Body of pancreas (tissue), 4 donors: ENCODE measurements around the gene BACH2.

Experiments used
- POLR2A ChIP-seq, 3 donors: fragments of 450-650 bp; IDR thresholded peaks; one replicate each; pipeline ENCODE4 v1.6.1; 2016; ENCODE audit warnings: antibody characterized with exemption in 3 of 3, mild to moderate bottlenecking in 2 of 3
- TF ChIP-seq, protein P1 (sequence below), 7 experiments: fragments of 450-650 bp in 4 of 7; fragments of 200-600 bp in 3 of 7; sonication (generic) in 3 of 7; IDR thresholded peaks; one replicate each; pipeline ENCODE4 v1.5.1; 2016 to 2019; ENCODE audit warnings: antibody characterized with exemption in 7 of 7

DNA sequence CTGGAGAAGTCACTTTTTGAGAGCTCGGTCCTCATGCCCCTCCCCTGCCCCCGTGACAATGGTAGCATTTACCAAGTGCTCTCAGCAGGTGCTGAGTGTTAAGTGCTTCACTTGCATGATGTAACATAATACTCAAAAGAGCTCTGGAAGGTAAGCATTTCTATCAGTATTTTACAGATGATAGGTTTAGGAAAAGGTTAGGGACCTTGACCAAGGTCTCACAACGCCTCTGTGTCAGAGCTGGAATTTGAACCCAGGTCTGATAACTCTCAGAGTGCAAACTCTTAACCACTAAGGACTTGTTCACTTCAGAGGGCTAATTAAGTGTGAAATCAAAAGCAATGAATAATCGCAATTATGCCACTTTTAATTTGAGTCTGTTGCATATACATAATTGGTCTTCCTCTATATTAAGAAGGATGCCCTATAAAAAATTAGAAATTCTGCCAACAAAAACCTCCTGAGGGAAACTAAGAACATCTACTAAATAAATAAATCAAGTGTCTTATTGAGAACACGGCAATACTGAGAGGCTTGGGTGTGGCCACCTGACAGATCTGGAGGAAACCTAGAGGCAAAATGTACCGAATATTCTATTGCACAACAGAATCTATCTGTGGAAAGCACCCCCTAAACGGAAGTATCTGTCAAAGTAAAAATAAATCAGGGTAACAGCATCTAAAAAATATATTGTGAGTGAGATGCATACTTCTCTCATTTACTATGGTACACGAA, 109.8 kb downstream of the BACH2 start:
- TF ChIP-seq POLR2A (IDR thresholded peaks at IDR 0.05): no peak
- TF ChIP-seq, protein P1, sequence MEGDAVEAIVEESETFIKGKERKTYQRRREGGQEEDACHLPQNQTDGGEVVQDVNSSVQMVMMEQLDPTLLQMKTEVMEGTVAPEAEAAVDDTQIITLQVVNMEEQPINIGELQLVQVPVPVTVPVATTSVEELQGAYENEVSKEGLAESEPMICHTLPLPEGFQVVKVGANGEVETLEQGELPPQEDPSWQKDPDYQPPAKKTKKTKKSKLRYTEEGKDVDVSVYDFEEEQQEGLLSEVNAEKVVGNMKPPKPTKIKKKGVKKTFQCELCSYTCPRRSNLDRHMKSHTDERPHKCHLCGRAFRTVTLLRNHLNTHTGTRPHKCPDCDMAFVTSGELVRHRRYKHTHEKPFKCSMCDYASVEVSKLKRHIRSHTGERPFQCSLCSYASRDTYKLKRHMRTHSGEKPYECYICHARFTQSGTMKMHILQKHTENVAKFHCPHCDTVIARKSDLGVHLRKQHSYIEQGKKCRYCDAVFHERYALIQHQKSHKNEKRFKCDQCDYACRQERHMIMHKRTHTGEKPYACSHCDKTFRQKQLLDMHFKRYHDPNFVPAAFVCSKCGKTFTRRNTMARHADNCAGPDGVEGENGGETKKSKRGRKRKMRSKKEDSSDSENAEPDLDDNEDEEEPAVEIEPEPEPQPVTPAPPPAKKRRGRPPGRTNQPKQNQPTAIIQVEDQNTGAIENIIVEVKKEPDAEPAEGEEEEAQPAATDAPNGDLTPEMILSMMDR (IDR thresholded peaks at IDR 0.05): no peak
